DMS79 treated with DMSO at 0.1 percent for 48 hours (cell line): Measurements from ENCODE around the gene HK1.
A peak's percentile ranks its signal among the peaks of the same experiment; 100 is the strongest.
"Not testable (repeated sequence)": the region's sequence is repeated elsewhere in the genome, so short reads cannot be mapped to it uniquely, and the experiment has no call there.

Experiments
- DNase-seq: peaks from one replicate; lab custom pipeline; 2025; lab: John Stamatoyannopoulos, UW

The HK1 gene

DNA sequence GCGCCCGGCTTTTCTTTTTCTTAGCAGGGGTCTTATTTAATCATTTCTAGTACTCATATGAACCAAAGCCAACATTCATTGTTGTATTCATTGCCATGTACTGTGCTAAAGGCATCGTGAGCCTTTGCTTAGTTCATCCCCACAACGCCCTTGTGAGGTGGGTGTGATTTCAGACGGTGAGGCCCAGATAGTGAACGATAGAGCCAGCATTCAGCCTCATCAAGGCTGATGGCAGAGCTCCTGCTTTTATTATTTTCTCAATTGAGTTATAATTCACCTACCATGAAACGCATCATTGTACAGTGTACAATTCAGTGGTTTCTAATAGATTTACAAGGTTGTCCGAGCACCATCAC lies 50.1 kb downstream of the HK1 start:
- no peak for DNase-seq

DNA sequence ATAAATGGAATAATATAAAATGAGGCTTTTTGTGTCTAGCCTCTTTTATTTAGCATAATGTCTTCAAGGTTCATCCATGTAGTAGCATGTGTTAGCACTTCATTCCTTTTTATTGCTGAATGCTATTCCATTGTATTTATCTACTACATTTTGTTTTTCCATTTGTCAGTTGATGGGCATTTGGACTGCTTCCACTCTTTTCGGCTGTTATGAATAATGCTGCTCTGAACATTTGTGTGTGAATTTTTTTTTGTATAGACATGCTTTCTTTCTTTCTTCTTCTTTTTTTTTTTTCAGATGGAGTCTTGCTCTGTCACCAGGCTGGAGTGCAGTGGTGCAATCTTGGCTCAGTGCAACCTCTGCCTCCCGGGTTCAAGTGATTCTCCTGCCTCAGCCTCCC lies 50.6 kb downstream of the HK1 start:
- not testable (repeated sequence) for DNase-seq

DNA sequence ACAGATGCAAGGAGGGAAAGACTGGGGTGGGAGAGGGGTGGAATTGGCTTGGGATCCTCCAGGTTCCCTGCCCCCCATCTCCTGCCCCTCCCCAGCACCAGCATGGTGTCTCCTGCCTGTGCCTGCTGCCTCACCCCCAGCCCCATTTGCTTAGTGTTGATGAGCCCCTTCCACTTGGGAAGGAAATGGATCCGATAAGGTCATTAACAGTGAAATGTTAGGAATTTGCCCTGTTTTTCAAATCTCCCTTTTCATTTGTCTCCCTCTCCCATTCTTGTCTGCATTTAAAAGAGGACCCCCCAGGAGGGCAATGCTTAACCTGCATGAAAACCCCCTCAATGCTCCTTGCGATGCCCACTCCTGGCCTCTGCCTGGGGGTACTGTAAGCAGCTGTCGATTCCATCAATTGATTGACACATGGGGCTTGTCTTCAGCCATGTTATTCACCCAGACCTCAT lies 51.5 kb downstream of the HK1 start:
- DNase-seq, result no peak

DNA sequence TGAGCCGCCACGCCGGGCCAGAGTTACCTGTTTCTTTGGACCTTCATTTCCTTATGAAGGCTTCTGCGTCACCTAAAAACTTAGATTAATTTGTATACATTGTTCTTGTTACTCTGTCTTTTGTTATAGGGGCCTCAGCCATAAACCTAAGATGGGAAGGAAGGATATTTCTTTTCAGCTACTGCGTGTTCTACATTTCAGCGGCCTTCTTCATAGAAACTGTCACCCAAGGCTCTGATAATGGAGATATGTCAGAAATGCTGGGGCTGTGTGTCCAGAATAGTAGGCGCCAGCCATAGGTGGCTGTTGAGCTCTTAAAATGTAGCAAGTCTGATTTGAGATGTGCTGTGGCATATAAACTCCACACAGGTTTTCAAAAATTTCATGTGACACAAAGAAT lies 52.9 kb downstream of the HK1 start:
- DNase-seq, result no peak

DNA sequence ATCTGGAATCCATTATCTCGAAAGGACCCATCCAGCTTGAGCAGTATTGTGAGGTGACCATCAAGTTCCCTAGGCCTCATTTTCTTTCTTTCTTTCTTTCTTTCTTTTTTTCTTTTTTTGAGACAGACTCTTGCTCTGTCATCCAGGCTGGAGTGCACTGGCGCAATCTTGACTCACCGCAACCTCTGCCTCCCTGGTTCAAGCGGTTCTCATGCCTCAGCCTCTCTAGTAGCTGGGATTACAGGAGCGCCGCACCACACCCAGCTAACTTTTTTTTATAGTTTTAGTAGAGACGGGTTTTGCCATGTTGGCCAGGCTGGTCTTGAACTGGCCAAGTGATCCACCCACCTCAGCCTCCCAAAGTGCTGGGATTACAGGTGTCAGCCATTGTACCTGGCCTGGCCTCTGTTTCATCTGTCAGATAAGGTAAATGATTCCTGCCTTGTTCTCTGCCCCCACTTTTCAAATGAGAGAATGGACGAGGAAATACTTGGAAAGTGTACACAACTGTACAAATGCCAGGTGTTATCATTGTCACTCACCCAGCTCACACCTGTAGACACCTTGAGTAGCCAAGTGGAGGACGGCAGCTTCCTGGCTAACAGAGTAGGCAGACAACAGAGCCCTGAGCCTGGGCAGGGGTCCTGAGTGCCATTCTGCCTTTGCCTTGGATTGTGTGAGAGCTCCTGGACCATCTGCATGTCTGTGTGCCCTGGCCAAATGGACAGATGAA lies 54.1 kb downstream of the HK1 start:
- DNase-seq, result no peak

DNA sequence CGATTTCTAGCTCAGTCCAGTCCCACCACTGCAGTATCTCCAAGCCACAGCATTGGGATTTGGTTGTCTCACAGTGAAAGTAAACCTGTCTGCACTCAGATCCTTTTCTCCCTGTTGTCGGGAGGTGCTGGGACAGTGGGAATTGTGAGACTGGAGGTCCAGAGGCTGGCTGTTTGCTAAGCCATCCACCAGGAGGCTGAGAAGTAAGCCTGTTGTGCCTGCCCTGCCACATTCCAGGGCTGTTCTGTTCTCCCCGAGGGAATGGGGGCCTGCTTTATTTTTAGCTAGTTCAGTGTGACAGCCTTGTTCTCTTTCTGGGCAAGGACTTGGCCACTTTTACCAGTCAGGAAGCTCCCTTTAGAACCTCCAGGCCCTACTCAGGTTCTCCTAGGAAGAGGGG lies 54.9 kb downstream of the HK1 start:
- no peak for DNase-seq

DNA sequence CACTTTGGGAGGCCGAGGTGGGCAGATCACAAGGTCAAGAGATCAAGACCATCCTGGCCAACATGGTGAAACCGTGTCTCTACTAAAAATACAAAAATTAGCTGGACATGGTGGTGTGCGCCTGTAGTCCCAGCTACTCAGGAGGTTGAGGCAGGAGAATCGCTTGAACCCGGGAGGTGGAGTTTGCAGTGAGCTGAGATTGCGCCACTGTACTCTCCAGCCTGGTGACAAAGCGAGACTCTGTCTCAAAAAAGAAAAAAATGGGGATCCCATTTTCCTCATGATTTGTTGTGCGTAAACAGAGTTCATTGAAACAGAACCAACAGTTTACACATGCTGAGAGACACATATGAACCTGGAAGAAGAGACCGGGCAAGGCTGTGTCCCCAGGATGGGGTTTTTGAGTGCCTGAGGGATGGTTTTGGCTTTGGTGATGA lies 55.6 kb downstream of the HK1 start:
- DNase-seq, result not testable (repeated sequence)

DNA sequence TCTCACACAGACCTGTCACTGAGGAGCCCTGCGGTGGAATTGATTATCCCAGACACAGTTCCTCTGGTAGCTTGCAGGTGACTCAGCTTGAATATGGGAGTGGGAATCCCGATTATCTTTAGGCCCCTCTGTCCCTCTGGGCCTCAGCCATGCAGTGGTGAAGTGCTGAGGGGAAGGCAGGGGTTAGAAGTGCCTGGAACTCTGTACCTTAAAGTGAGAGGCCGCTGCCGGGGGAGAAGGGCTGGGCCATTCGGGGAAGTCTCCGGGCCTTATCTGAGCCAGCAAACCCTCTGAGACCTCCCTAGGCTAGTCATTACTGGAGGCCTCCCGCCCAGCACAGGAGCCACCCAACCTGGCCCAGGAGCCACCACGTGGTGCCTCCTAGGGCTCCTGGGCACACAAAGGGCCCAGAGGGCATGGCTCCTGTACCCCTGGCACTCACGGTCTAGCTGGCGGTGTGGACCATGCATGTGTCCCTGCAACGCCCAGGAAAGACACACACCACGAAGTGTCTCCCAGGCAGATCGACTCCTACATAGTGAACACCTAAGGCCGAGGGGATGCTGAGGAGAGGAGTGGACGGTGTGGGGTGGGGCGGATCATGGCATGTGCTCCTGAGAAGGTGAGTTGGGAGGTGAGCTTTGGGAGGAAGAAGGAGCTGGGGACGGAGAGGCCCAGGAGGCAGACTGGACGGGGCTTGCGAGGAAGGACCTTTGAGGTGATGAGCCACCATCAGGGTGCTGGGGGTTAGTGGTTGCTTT lies 56.2 kb downstream of the HK1 start:
- DNase-seq, result no peak

DNA sequence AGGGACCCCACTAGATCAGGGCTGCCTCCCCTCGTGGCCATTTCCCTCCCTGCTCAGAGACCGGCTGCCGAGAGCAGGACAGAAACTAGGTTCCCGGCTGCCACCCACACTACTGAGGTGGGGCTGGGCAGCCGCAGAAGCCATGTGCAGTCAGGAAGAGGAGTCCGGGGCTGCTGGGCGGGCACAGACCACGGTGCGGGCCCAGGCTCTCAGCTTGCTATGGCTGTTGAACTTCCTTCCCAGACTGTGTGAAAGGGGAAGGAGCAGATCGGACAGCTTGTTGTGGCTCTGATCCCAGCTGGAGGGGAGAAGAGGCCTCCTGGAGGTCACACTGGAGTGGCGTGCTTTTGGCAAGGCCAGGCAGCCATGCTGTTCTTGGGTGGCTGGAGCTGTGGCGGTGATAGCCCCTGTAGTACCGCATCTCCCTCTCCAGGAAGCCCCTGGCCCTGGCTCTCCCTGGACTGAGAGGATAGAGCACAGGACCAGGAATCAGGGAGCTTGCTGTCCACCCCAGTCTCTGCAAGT lies 56.8 kb downstream of the HK1 start:
- DNase-seq, result no peak

DNA sequence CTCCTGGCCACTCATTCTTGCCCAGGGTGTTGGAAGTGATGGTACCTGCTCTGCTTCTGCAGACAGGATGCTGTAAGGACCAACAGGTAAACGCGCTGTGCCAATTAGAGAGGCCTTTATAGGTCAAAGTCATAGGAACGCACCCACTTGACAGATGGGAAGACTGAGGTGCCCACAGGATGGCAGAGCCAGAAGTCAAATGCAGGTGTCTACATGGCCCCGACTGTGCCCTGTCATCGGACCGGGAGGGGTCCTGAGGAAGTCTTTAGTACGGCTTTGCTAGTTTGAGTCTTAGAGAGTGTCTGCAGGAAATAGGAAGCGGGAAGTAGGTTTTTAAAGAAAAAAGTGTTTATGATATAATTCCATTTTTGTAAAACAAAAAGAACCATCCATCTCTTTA lies 57.3 kb downstream of the HK1 start:
- no peak for DNase-seq

DNA sequence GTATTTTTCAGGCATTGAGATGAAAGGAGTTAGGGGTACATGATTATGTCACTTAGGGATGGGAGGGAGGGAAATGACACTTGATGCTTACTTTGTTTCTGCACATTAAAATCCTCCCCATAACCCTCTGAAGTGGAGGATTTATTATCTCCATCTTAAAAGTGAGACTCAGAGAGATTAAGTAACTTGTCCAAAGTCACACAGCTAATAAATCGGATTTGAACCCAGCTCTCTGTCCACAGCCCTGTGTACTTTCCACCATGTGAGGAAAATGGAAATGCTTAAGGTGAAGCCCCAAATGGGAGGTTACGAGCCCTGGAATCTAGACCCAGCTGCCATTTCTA lies 58.6 kb downstream of the HK1 start:
- DNase-seq, result no peak

DNA sequence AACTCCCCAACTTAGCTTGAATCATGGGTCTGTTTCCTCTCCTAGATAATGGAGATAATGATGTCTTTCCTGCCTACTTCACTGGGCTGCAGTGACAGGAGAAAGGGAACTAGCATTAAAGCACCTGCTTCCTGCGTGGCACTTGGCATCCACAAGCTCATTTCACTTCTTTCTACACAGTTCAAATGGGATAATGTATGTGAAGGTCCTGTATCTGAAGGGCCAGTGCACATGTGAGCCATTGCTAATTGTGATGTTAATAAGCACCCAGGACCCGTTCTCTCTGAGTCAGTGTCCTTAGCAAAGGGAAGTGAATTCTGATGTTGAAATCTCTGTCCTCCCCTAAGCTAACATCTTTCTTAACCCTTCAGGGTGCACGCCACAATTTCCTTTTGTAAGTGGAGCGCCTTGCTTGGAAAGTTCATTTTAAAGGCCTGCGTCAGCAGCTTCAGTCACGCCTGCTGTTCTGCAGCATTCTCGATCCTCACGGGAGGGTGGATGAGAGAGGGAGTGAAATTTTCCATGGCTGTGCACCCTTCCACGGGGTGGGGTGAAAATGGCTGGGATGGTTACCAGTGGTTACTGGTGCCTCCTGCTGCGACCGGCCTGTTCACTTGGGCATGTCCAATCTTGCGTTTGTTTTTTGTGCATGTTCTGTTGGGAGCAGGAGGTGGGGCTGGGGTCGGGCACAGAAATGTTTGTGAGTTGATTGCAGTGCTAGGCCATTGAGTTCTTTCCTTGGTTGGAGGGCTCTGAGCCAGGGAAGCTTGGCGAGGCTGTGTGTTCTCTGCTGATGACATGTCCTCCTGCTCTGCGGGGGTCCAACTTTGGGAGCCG lies 59.2 kb downstream of the HK1 start:
- DNase-seq, result peak; percentile 53

DNA sequence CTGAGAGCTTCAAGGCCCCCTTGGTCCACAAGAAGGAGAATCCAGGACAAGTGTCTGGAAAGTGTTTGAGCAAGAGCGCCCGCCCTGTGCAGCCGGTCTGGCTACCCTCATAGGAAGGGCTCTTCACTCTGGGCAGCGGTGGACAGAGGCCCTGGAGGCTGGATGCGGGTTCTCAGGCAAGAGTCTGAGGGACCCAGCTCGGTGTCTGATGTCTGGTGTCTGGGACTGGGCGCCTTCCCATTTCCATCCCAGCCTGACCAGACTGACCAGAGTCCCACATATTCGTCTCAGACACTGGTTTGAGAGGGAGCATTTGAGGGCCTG lies 59.8 kb downstream of the HK1 start:
- DNase-seq, result no peak

DNA sequence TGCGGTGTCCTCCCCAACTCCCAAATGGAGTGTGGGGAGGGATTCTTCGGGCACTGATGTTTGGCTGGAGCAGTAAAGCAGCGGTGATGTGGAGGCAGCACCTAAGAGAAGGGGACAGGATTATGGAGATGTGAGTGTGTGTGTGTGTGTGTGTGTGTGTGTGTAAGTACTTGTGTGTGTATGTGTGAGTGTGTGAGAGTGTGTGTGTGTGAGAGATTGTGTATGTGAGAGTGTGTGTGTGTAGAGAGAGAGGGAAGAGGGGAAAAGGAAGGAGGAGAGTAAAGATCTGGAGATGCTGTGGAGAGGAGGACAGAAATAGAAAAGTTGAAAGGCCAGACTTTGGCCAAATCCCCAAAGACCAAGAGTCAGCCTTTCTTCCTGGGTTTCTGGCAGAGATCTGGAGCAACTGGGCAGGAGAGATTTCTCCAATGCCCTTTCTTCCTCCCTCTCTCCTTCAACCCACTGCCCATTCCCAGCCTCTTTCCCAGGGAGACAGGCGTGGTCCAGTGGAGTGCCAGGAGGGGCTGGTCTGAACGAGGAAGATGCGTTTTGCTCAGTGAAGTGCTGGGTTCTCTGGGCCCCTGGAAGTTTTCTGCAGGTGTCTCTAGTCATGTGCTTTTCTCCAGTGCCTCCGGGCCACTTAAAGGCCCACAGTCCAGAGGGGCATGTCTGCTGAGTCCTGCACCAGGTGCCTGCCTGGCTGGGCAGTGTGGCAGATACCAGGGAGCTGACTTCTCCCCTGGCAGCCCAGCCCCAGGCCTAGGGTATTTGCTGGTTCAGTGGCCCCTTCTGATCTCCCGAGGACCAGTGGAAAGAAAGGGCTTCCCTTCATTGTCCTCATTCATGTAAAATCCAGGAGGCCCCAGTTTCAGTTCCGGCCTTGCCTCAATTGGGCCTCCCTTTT lies 60.5 kb downstream of the HK1 start:
- DNase-seq, result peak; percentile 9

DNA sequence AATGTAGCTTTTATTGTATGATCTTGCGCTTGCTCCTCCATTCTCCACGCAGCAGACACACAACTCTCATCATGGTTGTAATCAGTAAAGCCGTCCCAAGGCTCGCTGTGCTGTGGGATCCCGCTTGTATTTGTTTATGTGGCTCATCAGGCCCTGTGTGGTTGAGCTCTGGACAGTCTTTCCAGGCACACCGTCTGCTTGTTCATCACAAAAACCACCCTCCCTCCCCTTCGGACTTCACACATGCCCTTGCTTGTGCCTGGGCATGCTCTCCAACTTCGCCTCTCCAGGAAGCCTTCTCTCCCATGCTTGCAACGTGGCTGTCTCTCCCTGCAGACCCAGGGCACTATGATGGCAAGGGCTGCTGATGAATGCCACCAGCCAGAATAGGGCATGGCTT lies 62.4 kb downstream of the HK1 start:
- no peak for DNase-seq

DNA sequence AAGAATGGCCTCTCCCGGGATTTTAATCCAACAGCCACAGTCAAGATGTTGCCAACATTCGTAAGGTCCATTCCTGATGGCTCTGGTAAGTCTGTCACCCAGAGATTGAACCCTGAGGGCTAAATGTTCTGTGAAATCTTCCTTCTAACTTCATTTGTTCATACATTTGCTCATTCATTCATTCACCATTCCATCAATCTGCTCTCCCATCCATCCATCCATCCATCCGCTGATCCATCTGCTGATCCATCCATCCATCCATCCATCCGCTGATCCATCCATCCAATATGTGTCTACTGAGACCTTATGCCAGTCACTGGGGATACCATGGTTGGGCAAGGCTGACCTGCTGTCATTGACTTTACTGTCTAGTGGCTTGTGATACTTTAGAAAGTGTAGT lies 65.6 kb downstream of the HK1 start:
- DNase-seq, result no peak

DNA sequence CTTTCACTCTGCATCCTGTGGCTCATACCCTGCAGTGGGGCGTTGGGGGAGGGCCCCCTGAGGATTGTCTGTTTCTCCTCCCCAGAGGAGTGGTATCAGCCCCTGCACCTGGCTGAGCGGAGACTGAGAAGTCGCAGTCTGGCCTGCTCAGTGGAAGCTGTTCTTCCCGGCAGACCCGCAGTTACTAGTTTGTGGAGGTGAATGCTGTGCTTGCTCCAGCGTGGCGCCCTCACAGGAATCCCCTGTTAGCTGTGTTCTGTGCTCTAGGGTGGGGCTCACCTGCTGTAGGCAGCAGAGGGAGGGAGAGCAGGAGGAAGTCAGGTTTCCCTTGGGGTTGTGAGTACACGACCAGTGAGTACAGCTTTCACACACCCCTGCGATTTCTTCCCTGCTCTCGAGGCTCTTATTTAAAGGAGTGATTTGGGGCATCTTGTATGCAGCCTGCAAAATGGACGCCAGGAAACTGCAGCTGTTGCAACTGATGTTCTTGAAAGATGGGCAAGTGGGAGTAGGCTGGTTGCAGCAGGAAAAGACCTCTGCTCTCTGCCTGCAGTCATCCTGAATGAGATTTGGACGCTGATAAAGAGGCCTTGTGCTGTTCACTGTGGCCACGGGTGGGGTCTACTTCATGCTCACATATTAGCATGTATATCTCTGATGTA lies 66.4 kb downstream of the HK1 start:
- DNase-seq, result peak; percentile 31

DNA sequence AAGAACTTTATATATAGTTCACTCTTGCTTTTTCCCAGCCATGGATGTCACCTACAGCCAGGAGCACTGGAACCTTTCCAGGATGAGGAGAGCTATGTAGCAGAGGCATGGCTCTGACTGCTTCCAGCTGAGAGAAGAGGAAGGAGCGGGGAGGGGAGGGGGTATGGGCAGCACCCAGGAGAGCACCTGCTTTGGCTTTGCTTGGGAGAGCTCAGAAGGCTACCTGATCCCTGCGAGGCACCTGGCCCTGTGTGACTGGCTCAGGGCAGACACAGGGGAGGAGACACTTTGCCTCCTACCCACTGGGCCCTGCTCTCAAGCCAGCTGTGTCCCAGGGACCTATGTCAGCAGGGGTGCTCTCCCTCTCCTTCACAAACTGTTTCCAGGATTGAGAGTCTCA lies 67.1 kb downstream of the HK1 start:
- DNase-seq, result peak; percentile 54

DNA sequence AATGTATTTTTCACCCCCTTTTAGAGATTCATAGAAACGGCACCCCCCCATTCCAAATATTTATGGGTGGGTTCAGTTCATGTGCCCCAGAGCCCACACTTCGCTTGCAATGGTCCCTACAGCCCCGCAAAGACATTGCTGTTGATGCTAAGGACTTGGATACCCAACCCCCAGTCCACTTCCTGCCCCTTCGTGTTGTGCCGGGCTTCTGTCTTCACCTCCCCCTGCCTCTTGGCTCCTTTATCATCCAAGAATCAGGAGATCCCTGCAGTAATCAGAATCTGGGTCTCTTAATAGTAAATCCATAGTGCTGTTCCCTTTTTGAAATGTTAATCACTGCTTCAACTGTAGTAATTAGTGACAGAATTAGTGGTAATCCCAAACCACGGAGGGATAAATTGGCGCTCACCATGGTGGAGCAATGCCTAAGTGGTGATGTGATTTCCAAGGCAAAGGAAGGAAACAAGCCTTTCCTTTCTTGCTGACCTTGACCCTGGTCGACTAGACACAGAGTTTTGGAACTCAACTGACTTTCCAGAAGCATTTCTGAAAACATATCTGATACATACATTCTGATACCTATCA lies 67.7 kb downstream of the HK1 start:
- no peak for DNase-seq

DNA sequence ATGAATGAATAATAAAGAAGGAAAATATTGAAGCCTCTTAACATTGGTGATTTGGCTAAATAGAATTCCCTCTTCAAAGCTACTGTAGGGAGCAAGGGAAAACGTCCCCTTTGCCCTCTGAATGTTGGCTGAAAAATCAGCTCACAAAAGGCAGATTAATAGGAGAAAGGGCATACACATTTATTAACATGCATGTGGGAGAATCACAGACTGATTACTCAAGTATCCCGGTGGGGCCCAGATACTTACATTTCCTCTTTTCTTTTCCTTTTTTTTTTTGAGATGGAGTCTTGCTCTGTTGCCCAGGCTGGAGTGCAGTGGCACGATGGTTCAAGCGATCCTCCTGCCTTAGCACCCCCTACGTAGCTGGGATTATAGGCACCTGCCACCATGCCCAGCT lies 68.5 kb downstream of the HK1 start:
- no peak for DNase-seq
